Measurements from ENCODE around the gene HELZ.

The HELZ gene

GRCh38 chr17:67241719-67242341, 3.2 kb downstream of the HELZ start:
- ChIA-PET POLR2A (no interaction called here), CTCF (no interaction called here)
- no peak for TF ChIP-seq CTCF (IDR thresholded peaks at IDR 0.05; ENCODE audit: insufficient read depth, low read length, missing control alignments)
- DNase-seq (ENCODE audit: low read depth, low spot score): no peak
- no peak overlapping the region for H3K4me3 ChIP-seq (ENCODE audit: low read depth, low read length)

- CTCF ChIA-PET: interaction anchor here (1.6 kb wide), 1 partner anchor 38 kb away, joined by 3 read pairs; no protein-coding TSS in a partner anchor
- TF ChIP-seq CTCF (IDR thresholded peaks at IDR 0.05; ENCODE audit: insufficient read depth, low read length, missing control alignments): no peak
- H3K4me3 ChIP-seq (ENCODE audit: low read depth, low read length): no peak overlapping the region
- no peak for DNase-seq (ENCODE audit: low read depth, low spot score)
- POLR2A ChIA-PET: interaction anchor here (1.2 kb wide), 1 partner anchor 20 kb away, joined by 7 read pairs; no protein-coding TSS in a partner anchor
Measured at GRCh38 chr17:67239597-67239996, 5.4 kb downstream of the HELZ start.

GRCh38 chr17:67238991-67239390, 6.0 kb downstream of the HELZ start:
- DNase-seq (ENCODE audit: low read depth, low spot score): no peak
- POLR2A ChIA-PET: no interaction called here
- CTCF ChIA-PET: interaction anchor here (1.6 kb wide), 1 partner anchor 37 kb away, joined by 3 read pairs; no protein-coding TSS in a partner anchor
- H3K4me3 ChIP-seq (ENCODE audit: low read depth, low read length): no peak overlapping the region
- TF ChIP-seq CTCF (IDR thresholded peaks at IDR 0.05; ENCODE audit: insufficient read depth, low read length, missing control alignments): no peak

- DNase-seq (ENCODE audit: low read depth, low spot score): no peak
- ChIA-PET POLR2A (no interaction called here), CTCF (no interaction called here)
- H3K4me3 ChIP-seq (ENCODE audit: low read depth, low read length): no peak overlapping the region
- TF ChIP-seq CTCF (IDR thresholded peaks at IDR 0.05; ENCODE audit: insufficient read depth, low read length, missing control alignments): no peak
Measured at GRCh38 chr17:67232441-67232840, 12.6 kb downstream of the HELZ start.

GRCh38 chr17:67229109-67229955, 15.7 kb downstream of the HELZ start:
- no peak overlapping the region for H3K4me3 ChIP-seq (ENCODE audit: low read depth, low read length)
- no peak for TF ChIP-seq CTCF (IDR thresholded peaks at IDR 0.05; ENCODE audit: insufficient read depth, low read length, missing control alignments)
- ChIA-PET POLR2A (no interaction called here), CTCF (interaction anchor here (1.0 kb wide), 1 partner anchor 64 kb away, joined by 3 read pairs; no protein-coding TSS in a partner anchor)
- DNase-seq (ENCODE audit: low read depth, low spot score): no peak

- TF ChIP-seq CTCF (IDR thresholded peaks at IDR 0.05; ENCODE audit: insufficient read depth, low read length, missing control alignments): no peak
- POLR2A ChIA-PET: no interaction called here
- no peak for DNase-seq (ENCODE audit: low read depth, low spot score)
- CTCF ChIA-PET: no interaction called here
- H3K4me3 ChIP-seq (ENCODE audit: low read depth, low read length): no peak overlapping the region
Measured at GRCh38 chr17:67227488-67227887, 17.5 kb downstream of the HELZ start.
